Fibroblast of lung (primary cell): ENCODE measurements around the gene PAM16.

Source experiments
- EZH2 ChIP-seq: IDR thresholded peaks from 2 replicates; pipeline ENCODE4 v1.5.1; 2012; ENCODE audit warnings: low read length, control low read depth, mild to moderate bottlenecking; ENCODE audit errors: missing control alignments
- TF ChIP-seq, protein P1 (sequence below), 2 donors: IDR thresholded peaks in 1 of 2; conservative IDR thresholded peaks in 1 of 2; 1 replicate in 1 of 2; 2 replicates in 1 of 2; pipeline ENCODE4 v1.5.1; 2011 to 2012; ENCODE audit warnings: low read length in 2 of 2, control low read depth in 1 of 2, inconsistent platforms in 1 of 2, low read depth in 1 of 2, mild to moderate bottlenecking in 1 of 2

DNA sequence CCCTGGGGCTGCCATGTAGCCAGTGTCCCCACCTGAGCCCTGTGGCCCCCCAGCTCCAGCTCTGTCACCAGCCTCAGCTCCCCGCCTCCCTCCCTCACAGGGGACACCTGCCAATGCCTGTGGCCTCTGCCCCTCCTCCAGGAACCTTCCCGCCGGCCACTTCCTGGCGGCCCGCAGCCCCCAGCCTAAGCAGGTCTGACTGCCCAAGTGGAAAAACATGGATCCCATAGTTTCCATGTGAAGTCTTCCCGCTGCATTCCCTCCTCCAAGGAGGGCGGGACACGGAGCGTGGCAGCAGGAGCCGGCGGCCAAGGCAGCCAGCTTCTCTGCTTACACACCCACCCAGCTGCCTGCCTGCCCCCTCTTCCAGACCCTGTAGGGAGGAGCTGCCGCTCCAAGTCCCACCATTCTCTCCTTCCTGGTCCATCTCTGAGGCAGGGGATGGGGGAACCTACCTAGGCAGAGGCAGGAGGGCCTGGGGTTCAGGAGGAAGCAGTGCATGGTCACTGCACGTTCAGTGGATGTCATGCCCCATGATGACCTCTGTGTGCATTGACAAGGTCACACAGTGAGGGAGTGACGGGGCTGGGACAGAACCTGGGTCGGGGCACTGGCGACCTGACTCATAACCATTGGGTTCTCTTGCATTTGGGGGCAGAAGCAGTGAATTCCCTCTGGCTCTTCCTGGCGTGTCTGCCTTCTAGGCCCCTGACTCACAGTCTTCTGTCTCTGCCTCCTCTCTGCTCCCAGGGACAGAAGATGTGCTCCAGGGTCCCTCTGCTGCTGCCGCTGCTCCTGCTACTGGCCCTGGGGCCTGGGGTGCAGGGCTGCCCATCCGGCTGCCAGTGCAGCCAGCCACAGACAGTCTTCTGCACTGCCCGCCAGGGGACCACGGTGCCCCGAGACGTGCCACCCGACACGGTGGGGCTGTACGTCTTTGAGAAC, 29.3 kb upstream of the PAM16 start:
- TF ChIP-seq, protein P1, sequence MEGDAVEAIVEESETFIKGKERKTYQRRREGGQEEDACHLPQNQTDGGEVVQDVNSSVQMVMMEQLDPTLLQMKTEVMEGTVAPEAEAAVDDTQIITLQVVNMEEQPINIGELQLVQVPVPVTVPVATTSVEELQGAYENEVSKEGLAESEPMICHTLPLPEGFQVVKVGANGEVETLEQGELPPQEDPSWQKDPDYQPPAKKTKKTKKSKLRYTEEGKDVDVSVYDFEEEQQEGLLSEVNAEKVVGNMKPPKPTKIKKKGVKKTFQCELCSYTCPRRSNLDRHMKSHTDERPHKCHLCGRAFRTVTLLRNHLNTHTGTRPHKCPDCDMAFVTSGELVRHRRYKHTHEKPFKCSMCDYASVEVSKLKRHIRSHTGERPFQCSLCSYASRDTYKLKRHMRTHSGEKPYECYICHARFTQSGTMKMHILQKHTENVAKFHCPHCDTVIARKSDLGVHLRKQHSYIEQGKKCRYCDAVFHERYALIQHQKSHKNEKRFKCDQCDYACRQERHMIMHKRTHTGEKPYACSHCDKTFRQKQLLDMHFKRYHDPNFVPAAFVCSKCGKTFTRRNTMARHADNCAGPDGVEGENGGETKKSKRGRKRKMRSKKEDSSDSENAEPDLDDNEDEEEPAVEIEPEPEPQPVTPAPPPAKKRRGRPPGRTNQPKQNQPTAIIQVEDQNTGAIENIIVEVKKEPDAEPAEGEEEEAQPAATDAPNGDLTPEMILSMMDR (conservative IDR thresholded peaks at IDR 0.05 in 1 of 2, IDR thresholded peaks at IDR 0.05 in 1 of 2; ENCODE audit: low read depth in 1 of 2, low read length in 2 of 2), result no peak
- TF ChIP-seq EZH2, result no peak
